ENCODE data around the gene ZNF143. TPM values are rescaled to one million over a fixed set of nuclear protein-coding genes. Genes with fewer than 3 reads are reported as not detected.

ZNF143 gene
- total RNA-seq, 1 experiment from 2014 or later, result 29.2 TPM

GRCh38 chr11:9490376-9490775, 29.6 kb downstream of the ZNF143 start:
- Histone ChIP-seq H2BK15ac (ENCODE audit: low read depth, low read length) (no peak overlapping the region), H2AFZ (ENCODE audit: low read length) (no peak overlapping the region), H2AK5ac (ENCODE audit: insufficient read length, low read length) (no peak overlapping the region), H3K18ac (ENCODE audit: insufficient read length, low read depth, low read length) (no peak overlapping the region), H3K23ac (ENCODE audit: insufficient read length, low read depth, low read length) (no peak overlapping the region), H3K14ac (ENCODE audit: insufficient read depth, low read length) (no peak overlapping the region), H3K56ac (ENCODE audit: insufficient read length, low read depth, low read length) (no peak overlapping the region), H4K20me1 (ENCODE audit: control insufficient read depth, insufficient read depth, insufficient read length) (no peaks in the 10 kb centered on the region), H2BK5ac (ENCODE audit: insufficient read length, low read length) (no peak overlapping the region), H4K91ac (ENCODE audit: insufficient read length, low read depth, low read length) (no peak overlapping the region), H3K9me3 (ENCODE audit: control insufficient read depth, low read depth, low read length) (no peaks in the 10 kb centered on the region), H3K4ac (ENCODE audit: low read depth, low read length) (no peak overlapping the region), H3K4me1 (ENCODE audit: insufficient read depth, low read length) (no peaks in the 10 kb centered on the region), H3K27me3 (ENCODE audit: insufficient read depth, low read length) (no peaks in the 10 kb centered on the region), H2BK20ac (ENCODE audit: low read depth, low read length, poor library complexity, severe bottlenecking) (no peak overlapping the region), H3K79me1 (ENCODE audit: insufficient read depth, low read depth, low read length, poor library complexity, severe bottlenecking) (no peaks in the 10 kb centered on the region), H4K5ac (ENCODE audit: insufficient read length, low read depth, low read length) (no peak overlapping the region), H2BK12ac (ENCODE audit: insufficient read length, low read depth, low read length) (no peak overlapping the region), H3K79me2 (ENCODE audit: insufficient read depth, low read length) (no peaks in the 10 kb centered on the region), H3K9ac (ENCODE audit: extremely low read depth, insufficient read length, low read length) (no peak overlapping the region), H3K27ac (ENCODE audit: insufficient read length, low read depth, low read length) (no peak overlapping the region), H3K23me2 (ENCODE audit: insufficient read length, low read depth, low read length, poor library complexity, severe bottlenecking) (no peaks in the 10 kb centered on the region), H4K8ac (replicated peaks; ENCODE audit: insufficient read length, low read depth, low read length) (no peak overlapping the region), H2BK120ac (ENCODE audit: low read depth, low read length, poor library complexity, severe bottlenecking) (no peak overlapping the region), H3K4me2 (ENCODE audit: insufficient read depth, insufficient read length, low read length) (no peak overlapping the region), H3T11ph (ENCODE audit: low read length) (no peak overlapping the region)
- no peak for TF ChIP-seq CTCF (conservative IDR thresholded peaks at IDR 0.05)
- no CpG with 5 or more reads among the region's 3 CpGs for WGBS (ENCODE audit: extremely low coverage, insufficient read length, low lambda C conversion rate)
- peaks cover 12 to 64% (median 56%) of the 10 kb centered on the region in 3 experiments; a peak in 6 of 7 replicates for H3K36me3 Mint-ChIP-seq (ENCODE audit: insufficient read depth in 1 of 3, low read depth in 3 of 3)
- no peak overlapping the region for H3K27ac Mint-ChIP-seq
- no peaks in the 10 kb centered on the region for H3K9me3 Mint-ChIP-seq
- DNase-seq, result no peak
- H3K27me3 Mint-ChIP-seq (ENCODE audit: low read depth), result no peaks in the 10 kb centered on the region
- no peaks in the 10 kb centered on the region for H3K4me1 Mint-ChIP-seq
- H3K4me3 Mint-ChIP-seq, result no peak overlapping the region

Data from H9 (cell line).